Neural progenitor cell (in vitro differentiated cells): Measurements from ENCODE around the gene ACY1.

Experiments used
- EZH2 ChIP-seq: fragments of 200-600 bp; sonication (generic); IDR thresholded peaks from 2 replicates; pipeline ENCODE4 v1.6.1; 2017; ENCODE audit warnings: antibody characterized with exemption, mild to moderate bottlenecking, moderate library complexity
- EZH2phosphoT487 ChIP-seq: fragments of 200-600 bp; sonication (generic); IDR thresholded peaks from 2 replicates; pipeline ENCODE4 v1.6.1; 2017; ENCODE audit warnings: antibody characterized with exemption
- TF ChIP-seq, protein P1 (sequence below): fragments of 200-600 bp; sonication (generic); IDR thresholded peaks from 2 replicates; pipeline ENCODE4 v1.5.1; 2017; ENCODE audit warnings: antibody characterized with exemption, mild to moderate bottlenecking

DNA sequence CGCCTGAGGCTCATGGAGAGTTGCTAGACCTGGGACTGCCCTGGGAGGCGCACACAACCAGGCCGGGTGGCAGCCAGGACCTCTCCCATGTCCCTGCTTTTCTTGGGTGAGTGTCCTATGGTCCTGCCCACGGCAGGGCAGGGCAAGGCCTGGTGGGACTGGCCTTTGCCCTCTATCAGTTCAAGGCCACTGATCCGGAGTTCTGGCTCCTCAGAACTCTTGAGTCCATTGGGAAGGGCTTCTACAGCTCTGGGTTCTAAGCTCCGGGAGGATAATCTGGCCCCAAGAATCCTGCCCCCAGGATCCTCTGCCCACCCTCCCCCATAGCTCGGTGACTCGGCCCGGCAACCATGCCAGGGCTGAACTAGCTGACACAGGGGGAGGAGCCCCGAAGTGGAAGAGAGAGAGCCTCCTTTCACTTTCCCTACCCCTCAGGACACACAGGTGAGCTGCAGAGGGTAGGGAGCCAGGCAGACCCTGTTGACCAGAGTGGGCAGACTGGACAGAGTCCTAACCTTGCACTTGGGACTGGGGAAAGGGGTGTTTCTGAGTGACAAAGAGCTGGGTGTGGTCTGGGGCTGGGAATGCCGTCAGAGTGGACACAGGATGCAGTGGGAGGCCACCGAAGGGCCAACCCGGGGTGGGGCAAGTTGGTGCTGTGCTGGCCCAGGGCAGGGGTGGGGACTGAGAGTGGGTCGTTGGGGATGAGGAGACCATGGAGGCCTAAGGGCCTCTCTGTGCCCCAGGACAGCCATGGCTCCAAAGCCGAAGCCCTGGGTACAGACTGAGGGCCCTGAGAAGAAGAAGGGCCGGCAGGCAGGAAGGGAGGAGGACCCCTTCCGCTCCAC lies 40.5 kb upstream of the ACY1 start:
- TF ChIP-seq, protein P1, sequence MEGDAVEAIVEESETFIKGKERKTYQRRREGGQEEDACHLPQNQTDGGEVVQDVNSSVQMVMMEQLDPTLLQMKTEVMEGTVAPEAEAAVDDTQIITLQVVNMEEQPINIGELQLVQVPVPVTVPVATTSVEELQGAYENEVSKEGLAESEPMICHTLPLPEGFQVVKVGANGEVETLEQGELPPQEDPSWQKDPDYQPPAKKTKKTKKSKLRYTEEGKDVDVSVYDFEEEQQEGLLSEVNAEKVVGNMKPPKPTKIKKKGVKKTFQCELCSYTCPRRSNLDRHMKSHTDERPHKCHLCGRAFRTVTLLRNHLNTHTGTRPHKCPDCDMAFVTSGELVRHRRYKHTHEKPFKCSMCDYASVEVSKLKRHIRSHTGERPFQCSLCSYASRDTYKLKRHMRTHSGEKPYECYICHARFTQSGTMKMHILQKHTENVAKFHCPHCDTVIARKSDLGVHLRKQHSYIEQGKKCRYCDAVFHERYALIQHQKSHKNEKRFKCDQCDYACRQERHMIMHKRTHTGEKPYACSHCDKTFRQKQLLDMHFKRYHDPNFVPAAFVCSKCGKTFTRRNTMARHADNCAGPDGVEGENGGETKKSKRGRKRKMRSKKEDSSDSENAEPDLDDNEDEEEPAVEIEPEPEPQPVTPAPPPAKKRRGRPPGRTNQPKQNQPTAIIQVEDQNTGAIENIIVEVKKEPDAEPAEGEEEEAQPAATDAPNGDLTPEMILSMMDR, result no peak
- TF ChIP-seq EZH2phosphoT487 (no peak), EZH2 (no peak)
